H1 (cell line): Measurements from ENCODE around the gene PIGH.
"Not testable (repeated sequence)": the region's sequence is repeated elsewhere in the genome, so short reads cannot be mapped to it uniquely, and the experiment has no call there.

ENCODE experiments used
- BRCA1 ChIP-seq: IDR thresholded peaks from 2 replicates; pipeline ENCODE4 v1.6.1; 2012; ENCODE audit warnings: low read depth, low read length, improper control_type of control experiment
- CBX5 ChIP-seq: fragments of 300-800, 300-1000 bp; sonication (generic); IDR thresholded peaks from 2 replicates; pipeline ENCODE4 v1.7.1; 2016; ENCODE audit warnings: antibody characterized with exemption, low read length, low read depth
- TF ChIP-seq, protein P1 (sequence below): IDR thresholded peaks from 2 replicates; pipeline ENCODE4 v1.6.1; 2012; ENCODE audit warnings: inconsistent platforms
- TF ChIP-seq, protein P2 (sequence below), 3 experiments: IDR thresholded peaks; 1 replicate in 2 of 3; 2 replicates in 1 of 3; pipeline versions ENCODE4 v1.5.1 to v1.6.1; 2011; ENCODE audit warnings: low read length in 3 of 3, mild to moderate bottlenecking in 3 of 3, inconsistent platforms in 2 of 3, low read depth in 1 of 3, moderate library complexity in 1 of 3; ENCODE audit not compliant: insufficient read depth in 1 of 3; ENCODE audit errors: control extremely low read depth in 1 of 3

DNA sequence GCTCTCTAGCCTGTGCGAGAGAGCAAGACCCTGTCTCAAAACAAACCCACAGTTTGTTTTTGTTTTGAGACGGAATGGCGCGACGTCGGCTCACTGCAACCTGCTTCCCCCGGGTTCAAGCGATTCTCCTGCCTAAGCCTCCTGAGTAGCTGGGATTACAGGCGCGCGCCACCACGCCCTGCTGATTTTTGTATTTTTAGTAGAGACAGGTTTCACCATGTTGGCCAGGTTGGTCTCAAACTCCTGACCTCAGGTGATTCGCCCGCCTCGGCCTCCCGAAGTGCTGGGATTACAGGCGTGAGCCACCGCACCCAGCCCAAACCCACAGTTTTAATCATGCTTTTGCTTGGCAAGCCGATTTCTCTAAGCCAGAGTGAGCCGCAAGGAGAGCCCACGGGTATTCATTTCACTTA is 500 bp upstream of the PIGH start:
- TF ChIP-seq, protein P1, sequence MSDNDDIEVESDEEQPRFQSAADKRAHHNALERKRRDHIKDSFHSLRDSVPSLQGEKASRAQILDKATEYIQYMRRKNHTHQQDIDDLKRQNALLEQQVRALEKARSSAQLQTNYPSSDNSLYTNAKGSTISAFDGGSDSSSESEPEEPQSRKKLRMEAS: not testable (repeated sequence)
- not testable (repeated sequence) for TF ChIP-seq CBX5, BRCA1
- TF ChIP-seq, protein P2, sequence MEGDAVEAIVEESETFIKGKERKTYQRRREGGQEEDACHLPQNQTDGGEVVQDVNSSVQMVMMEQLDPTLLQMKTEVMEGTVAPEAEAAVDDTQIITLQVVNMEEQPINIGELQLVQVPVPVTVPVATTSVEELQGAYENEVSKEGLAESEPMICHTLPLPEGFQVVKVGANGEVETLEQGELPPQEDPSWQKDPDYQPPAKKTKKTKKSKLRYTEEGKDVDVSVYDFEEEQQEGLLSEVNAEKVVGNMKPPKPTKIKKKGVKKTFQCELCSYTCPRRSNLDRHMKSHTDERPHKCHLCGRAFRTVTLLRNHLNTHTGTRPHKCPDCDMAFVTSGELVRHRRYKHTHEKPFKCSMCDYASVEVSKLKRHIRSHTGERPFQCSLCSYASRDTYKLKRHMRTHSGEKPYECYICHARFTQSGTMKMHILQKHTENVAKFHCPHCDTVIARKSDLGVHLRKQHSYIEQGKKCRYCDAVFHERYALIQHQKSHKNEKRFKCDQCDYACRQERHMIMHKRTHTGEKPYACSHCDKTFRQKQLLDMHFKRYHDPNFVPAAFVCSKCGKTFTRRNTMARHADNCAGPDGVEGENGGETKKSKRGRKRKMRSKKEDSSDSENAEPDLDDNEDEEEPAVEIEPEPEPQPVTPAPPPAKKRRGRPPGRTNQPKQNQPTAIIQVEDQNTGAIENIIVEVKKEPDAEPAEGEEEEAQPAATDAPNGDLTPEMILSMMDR (IDR thresholded peaks at IDR 0.05; ENCODE audit: control extremely low read depth in 1 of 3, insufficient read depth in 1 of 3, low read depth in 1 of 3, low read length in 3 of 3): not testable (repeated sequence)
